ENCODE measurements around the gene LRPAP1. TPM values are rescaled to one million over a fixed set of nuclear protein-coding genes. Genes with fewer than 3 reads are reported as not detected.
A peak's percentile ranks its signal among the peaks of the same experiment; 100 is the strongest.
"Not testable (repeated sequence)": the region's sequence is repeated elsewhere in the genome, so short reads cannot be mapped to it uniquely, and the experiment has no call there.

The LRPAP1 gene, protein sequence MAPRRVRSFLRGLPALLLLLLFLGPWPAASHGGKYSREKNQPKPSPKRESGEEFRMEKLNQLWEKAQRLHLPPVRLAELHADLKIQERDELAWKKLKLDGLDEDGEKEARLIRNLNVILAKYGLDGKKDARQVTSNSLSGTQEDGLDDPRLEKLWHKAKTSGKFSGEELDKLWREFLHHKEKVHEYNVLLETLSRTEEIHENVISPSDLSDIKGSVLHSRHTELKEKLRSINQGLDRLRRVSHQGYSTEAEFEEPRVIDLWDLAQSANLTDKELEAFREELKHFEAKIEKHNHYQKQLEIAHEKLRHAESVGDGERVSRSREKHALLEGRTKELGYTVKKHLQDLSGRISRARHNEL
- total RNA-seq (2021) (126 and 149 TPM in 2 replicates), Bru-seq, nascent RNA (percentile 60 among the genes with signal in this experiment), BruChase-seq, experiment 1, labeled RNA remaining after a 2-hour chase (percentile 71 among the genes with signal in this experiment), BruChase-seq, experiment 2, labeled RNA remaining after a 6-hour chase (percentile 73 among the genes with signal in this experiment)
- long read RNA-seq, full-length matches to known transcripts = 376 of 427 reads
- long read RNA-seq, partial matches to known transcripts = 40 of 427 reads
- long read RNA-seq, other reads (novel, unspliced or antisense) = 11 of 427 reads

DNA sequence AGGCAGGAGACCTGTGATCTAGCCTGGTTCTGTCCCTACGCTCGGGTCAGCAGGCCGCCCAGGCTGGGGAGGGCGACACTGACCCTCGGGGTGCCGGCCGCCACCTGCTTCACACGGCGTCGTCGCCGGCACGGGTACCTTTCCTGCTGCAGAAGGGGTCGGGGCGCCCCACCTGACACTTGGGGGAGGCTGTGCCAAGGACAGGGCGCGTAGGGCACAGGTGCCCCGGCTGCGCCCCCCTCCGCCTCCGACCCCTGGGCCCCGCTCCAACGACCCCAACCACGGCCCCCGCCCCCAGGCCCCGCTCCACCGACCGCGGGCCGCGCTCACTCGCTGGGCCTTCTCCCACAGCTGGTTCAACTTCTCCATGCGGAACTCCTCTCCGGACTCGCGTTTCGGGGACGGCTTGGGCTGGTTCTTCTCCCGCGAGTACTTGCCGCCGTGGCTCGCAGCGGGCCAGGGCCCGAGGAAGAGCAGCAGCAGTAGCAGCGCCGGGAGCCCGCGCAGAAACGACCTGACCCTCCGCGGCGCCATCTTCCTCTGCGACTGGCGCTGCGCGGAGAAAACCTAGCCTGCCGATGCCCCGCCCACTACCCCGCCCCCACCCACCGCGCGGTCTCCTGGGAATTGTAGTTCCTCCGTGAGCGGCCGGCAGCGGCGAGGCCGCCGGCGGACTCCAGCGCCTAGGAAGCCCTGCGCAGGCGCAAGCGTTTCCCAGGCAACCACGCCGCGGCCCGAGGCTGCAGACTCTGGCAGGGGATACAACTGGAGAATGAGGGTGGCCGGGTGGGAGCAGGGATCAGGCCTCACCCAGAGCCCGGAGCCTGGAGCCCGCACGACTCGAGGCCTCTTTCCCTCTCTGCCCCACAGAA lies at the start of gene LRPAP1:
TSS of gene LRPAP1 (minus strand) at position 544 of the 872 bp plus-strand sequence. CDS start at position 534, 10 bp downstream.
- H3K4me3 ChIP-seq = peak within 1 kb of the TSS; percentile 81
- BruUV-seq (replicated peaks) = no TSS peak
- H3K9me2 ChIP-seq (ENCODE audit: insufficient read depth) = no peaks in the 10 kb centered on the region
- H2AFZ ChIP-seq = peak within 1 kb of the TSS; percentile 74; the same call in 1 of the 2 replicates
- DNase-seq = peak; percentile 58 to 86
- CTCF ChIA-PET = no interaction called here
- H3K79me2 ChIP-seq (ENCODE audit: low read depth) = peaks cover 16% of the 10 kb centered on the region
- H3F3A ChIP-seq (ENCODE audit: insufficient read depth, low read depth) = no peaks in the 10 kb centered on the region
- intact Hi-C loops (cut with micrococcal nuclease; ENCODE audit: unreplicated experiment) = loop anchor here (5.0 kb wide), 2 partner anchors 275 to 350 kb away; no protein-coding TSS in a partner anchor
- POLR2A ChIA-PET (ENCODE audit: unreplicated experiment) = no interaction called here
- H4K20me1 ChIP-seq (ENCODE audit: insufficient read depth) = no peaks in the 10 kb centered on the region; the same call in 1 of the 2 replicates
- peak within 1 kb of the TSS; percentile 93 for H3K4me2 ChIP-seq
- H3K27me3 ChIP-seq (ENCODE audit: insufficient read depth, low read depth) = 0 out of 2 replicates have a peak, but pooled peaks cover 6% of the 10 kb centered on the region
- H3K27ac ChIP-seq = no peak within 1 kb of the TSS
- no peak for TF ChIP-seq EZH2 (IDR thresholded peaks at IDR 0.05; ENCODE audit: low read depth)
- TF ChIP-seq, protein P1, sequence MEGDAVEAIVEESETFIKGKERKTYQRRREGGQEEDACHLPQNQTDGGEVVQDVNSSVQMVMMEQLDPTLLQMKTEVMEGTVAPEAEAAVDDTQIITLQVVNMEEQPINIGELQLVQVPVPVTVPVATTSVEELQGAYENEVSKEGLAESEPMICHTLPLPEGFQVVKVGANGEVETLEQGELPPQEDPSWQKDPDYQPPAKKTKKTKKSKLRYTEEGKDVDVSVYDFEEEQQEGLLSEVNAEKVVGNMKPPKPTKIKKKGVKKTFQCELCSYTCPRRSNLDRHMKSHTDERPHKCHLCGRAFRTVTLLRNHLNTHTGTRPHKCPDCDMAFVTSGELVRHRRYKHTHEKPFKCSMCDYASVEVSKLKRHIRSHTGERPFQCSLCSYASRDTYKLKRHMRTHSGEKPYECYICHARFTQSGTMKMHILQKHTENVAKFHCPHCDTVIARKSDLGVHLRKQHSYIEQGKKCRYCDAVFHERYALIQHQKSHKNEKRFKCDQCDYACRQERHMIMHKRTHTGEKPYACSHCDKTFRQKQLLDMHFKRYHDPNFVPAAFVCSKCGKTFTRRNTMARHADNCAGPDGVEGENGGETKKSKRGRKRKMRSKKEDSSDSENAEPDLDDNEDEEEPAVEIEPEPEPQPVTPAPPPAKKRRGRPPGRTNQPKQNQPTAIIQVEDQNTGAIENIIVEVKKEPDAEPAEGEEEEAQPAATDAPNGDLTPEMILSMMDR (conservative IDR thresholded peaks at IDR 0.05) = no peak
- H3K4me1 ChIP-seq (replicated peaks; ENCODE audit: insufficient read depth) = peaks cover 8% of the 10 kb centered on the region; the same call in 1 of the 2 replicates
- no peaks in the 10 kb centered on the region for H3K9me3 ChIP-seq (ENCODE audit: insufficient read depth, low read depth)
- H3K36me3 ChIP-seq (ENCODE audit: low read depth) = no peaks in the 10 kb centered on the region

DNA sequence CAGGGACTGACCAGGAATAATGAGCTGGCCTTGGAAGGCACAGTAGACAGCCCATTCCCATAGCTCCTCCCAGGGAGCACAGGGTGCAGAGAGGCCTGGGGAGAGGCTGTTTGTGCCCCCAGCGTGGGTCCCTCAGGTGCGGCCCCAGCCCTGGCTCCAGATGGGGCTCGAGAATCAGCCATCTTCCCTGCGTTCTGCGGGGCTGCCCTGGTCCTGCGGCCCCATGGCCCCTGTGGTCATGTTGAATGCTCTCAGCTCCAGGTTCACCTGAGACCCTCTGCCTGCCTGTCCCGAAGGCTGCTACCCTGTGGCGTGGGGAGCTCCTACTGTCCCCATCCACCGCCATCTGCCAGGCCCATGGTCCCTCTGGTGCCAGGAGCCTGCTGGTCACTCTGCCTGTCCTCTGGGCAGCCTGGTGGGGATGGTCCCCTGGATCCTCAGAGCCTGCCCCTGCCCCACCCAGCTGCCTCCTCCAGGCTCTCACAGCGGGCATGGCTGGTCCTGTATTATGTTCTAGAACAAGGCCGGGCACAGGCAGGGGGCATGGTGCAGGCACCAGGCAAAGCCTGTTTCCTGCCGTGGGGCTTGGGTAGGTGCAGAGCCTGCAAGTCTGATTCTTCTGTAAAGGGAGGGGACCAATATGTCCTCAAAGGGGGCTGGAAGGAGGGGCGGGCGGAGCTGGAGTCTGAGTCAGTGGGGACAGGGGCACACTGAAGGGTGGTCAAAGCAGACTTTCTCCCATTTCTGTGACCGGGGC lies 49.3 kb upstream of the LRPAP1 start:
- H3K36me3 ChIP-seq (ENCODE audit: low read depth); POLR2A ChIA-PET (ENCODE audit: unreplicated experiment); H3K9me2 ChIP-seq (ENCODE audit: insufficient read depth); H3K4me2 ChIP-seq; H3K9me3 ChIP-seq (ENCODE audit: insufficient read depth, low read depth); CTCF ChIA-PET; DNase-seq; intact Hi-C loops (cut with micrococcal nuclease; ENCODE audit: unreplicated experiment); H2AFZ ChIP-seq; H3K27ac ChIP-seq; H3K4me3 ChIP-seq; BruUV-seq (replicated peaks); H4K20me1 ChIP-seq (ENCODE audit: insufficient read depth); H3K4me1 ChIP-seq (replicated peaks; ENCODE audit: insufficient read depth); H3F3A ChIP-seq (ENCODE audit: insufficient read depth, low read depth); H3K79me2 ChIP-seq (ENCODE audit: low read depth): not testable (repeated sequence)
- H3K27me3 ChIP-seq (ENCODE audit: insufficient read depth, low read depth) = peaks cover 20% of the 10 kb centered on the region; the same call in 1 of the 2 replicates

DNA sequence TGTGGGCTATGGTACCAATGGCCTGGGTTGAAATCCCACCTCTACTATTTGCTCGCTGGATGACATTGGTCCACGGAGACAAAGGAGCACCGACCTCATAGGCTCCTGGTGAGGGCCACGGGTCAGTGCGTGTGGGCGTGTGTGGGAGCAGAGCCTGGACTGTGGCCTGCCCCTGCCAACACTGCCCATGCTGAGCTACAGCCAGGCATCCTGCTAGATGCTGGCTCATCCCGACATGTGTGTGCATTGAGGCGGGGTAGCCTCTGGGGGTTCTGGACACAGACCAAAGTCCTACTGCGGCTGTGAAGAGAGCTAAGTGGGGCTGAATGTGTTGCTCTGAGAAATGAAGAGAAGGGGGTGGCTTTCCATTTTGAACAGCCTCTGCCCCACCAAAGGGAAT lies 48.6 kb upstream of the LRPAP1 start:
- H3K27ac ChIP-seq; POLR2A ChIA-PET (ENCODE audit: unreplicated experiment); H3K79me2 ChIP-seq (ENCODE audit: low read depth); H3K9me2 ChIP-seq (ENCODE audit: insufficient read depth); BruUV-seq (replicated peaks); H3K4me2 ChIP-seq; CTCF ChIA-PET; H4K20me1 ChIP-seq (ENCODE audit: insufficient read depth); H2AFZ ChIP-seq; H3K9me3 ChIP-seq (ENCODE audit: insufficient read depth, low read depth); H3K4me3 ChIP-seq; intact Hi-C loops (cut with micrococcal nuclease; ENCODE audit: unreplicated experiment); H3F3A ChIP-seq (ENCODE audit: insufficient read depth, low read depth); H3K4me1 ChIP-seq (replicated peaks; ENCODE audit: insufficient read depth); H3K36me3 ChIP-seq (ENCODE audit: low read depth); DNase-seq: not testable (repeated sequence)
- H3K27me3 ChIP-seq (ENCODE audit: insufficient read depth, low read depth) = peaks cover 26% of the 10 kb centered on the region; the same call in 1 of the 2 replicates

DNA sequence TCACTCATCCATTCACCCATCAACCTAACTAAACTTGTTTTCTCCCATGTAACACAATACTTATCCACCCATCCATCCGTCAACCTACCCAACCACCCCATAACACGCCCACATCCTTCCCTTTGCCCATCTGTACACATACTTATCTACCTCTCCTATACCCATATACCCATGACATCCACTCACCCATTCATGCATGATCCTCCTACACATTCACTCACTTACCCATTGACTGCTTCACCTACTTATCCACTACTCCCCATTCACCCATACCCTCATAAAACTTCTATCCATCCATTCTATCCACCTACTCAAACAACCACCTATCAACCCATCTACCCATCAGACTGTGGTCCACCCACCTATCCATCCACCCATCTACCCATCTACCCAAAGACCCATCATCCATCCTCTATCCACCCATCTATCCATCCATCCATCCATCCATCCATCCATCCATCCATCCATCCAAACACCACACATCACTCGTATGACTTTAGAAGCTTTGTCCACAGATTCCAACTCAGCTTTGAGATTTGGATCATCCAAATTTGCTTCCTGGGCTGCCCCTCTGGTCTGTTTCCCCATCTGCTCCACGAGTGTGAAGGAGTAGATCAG lies 46.4 kb upstream of the LRPAP1 start:
- H3K4me2 ChIP-seq; H3F3A ChIP-seq (ENCODE audit: insufficient read depth, low read depth); BruUV-seq (replicated peaks); intact Hi-C loops (cut with micrococcal nuclease; ENCODE audit: unreplicated experiment); H3K9me3 ChIP-seq (ENCODE audit: insufficient read depth, low read depth); CTCF ChIA-PET; POLR2A ChIA-PET (ENCODE audit: unreplicated experiment); H3K36me3 ChIP-seq (ENCODE audit: low read depth); DNase-seq; H3K4me3 ChIP-seq; H2AFZ ChIP-seq; H3K79me2 ChIP-seq (ENCODE audit: low read depth); H3K9me2 ChIP-seq (ENCODE audit: insufficient read depth); H4K20me1 ChIP-seq (ENCODE audit: insufficient read depth); H3K4me1 ChIP-seq (replicated peaks; ENCODE audit: insufficient read depth); H3K27ac ChIP-seq: not testable (repeated sequence)
- H3K27me3 ChIP-seq (ENCODE audit: insufficient read depth, low read depth) = peaks cover 38% of the 10 kb centered on the region; the same call in 1 of the 2 replicates

DNA sequence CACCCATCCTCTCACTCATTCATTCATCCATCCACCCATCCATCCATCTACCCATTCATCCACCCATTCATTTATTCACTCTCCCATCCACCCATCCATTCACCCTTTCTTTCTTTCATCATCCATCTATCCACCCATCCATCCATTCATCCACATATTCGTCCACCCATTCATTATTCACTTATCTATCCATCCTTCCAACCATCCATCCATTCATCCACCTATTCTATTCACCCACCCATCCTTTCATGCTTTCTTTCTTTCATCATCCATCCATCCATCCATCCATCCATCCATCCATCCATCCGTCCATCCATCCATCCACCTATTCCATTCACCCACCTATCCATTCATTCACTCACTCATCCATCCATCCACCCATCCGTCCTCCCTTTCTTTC lies 45.8 kb upstream of the LRPAP1 start:
- H3K4me3 ChIP-seq; H3K9me3 ChIP-seq (ENCODE audit: insufficient read depth, low read depth); CTCF ChIA-PET; H3K9me2 ChIP-seq (ENCODE audit: insufficient read depth); H3F3A ChIP-seq (ENCODE audit: insufficient read depth, low read depth); H3K79me2 ChIP-seq (ENCODE audit: low read depth); BruUV-seq (replicated peaks); intact Hi-C loops (cut with micrococcal nuclease; ENCODE audit: unreplicated experiment); H3K4me1 ChIP-seq (replicated peaks; ENCODE audit: insufficient read depth); H3K27ac ChIP-seq; H2AFZ ChIP-seq; POLR2A ChIA-PET (ENCODE audit: unreplicated experiment); H4K20me1 ChIP-seq (ENCODE audit: insufficient read depth); H3K4me2 ChIP-seq; H3K36me3 ChIP-seq (ENCODE audit: low read depth); DNase-seq: not testable (repeated sequence)
- peaks cover 36% of the 10 kb centered on the region; the same call in 1 of the 2 replicates for H3K27me3 ChIP-seq (ENCODE audit: insufficient read depth, low read depth)

Measured in PC-9 (cell line).